NCI-H2196 treated with DMSO at 0.1 percent for 48 hours (cell line): ENCODE data around the gene CPXM2.

Experiments used
- DNase-seq: peaks from one replicate; lab custom pipeline; 2025; ENCODE audit not compliant: unreplicated experiment; lab: John Stamatoyannopoulos, UW

Gene CPXM2

GRCh38 chr10:123777881-123778280 lies 113.7 kb downstream of the CPXM2 start:
- DNase-seq, result no peak

DNA sequence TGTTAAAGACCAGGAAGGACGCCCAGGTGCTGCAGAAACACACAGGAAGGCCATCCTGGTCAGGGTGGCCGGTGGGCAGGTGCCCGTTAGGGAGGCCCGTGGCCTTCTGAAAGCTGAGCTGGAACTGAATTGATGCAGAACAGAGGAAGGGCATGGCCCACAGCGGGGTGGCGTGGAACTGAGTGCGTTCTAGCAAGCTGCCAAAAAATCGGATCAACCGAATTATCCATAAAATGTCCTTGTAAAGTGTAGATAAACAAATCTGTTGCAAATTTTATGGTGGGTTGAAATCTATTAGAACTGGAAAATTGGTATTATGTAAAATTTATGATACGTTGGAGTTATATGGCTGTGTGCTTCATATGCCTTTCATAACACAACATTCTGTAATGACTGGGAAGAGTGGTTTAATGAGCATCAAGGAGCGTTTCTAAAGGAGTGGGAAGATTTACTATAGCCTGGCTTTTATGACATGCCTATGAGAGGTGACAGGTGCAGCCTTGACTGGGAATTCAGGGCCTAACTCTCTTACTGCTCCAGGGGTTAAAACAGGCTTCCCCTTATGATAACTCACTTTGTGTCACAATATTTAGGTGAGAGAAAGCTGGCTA lies 117.4 kb downstream of the CPXM2 start:
- no peak for DNase-seq

GRCh38 chr10:123772645-123773508 lies 118.7 kb downstream of the CPXM2 start:
- no peak for DNase-seq

GRCh38 chr10:123771877-123772644 lies 119.5 kb downstream of the CPXM2 start:
- DNase-seq, result no peak

DNA sequence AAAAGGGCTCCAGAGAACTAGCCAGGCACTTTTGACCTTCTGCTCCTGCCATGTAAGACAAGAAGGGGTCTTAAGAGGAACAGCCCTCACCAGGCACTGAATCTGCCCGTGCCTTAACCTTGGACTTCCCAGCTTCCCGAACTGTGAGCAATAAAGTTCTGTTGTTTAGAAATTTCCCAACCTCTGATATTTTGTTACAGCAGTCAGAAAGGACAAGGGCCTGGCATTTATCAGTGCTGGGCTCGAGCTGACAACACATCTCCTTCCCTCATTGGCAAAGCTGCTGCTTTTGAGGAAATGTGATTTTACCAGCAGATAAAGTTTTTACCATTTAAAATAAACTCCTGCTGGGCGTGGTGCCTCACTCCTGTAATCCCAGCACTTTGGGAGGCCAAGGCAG lies 122.0 kb downstream of the CPXM2 start:
- DNase-seq, result no peak

DNA sequence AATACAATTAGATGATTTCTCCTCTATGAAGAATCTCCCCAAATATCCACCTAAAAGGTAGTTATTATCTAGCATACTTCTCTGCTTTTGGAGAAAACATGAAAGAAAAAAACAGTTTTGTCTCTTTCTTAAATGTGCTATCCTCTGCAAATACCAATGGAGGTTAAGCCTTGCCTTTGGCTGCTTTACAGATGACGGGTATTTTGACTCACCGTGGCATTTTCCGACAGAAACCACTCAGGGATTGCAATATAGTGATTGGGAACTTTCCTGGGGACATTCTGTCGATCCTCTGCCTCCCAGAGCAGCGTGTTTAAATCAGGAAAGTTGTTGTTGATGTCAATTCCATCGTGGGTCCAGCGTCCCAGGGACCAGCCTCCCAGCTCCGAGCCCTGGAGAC lies 124.8 kb downstream of the CPXM2 start:
- no peak for DNase-seq

DNA sequence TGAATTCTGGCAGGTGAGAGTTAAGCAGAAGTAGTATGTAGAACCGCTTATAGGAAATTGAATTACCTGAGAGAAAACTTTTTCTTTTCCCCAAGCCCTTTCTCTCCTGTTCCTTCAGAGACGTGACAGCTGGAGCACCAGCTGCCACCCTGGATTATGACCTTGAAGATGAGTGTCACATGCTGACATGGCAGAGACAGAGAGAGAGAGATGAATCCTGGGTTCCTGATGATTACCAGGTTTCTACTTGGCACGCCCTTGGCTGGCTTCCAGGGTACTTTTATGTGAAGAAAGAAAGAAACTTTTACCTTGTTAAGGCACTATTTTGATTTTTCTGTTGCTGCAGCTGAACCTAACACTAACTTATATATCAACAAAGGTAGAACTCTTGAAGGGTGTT lies 125.6 kb downstream of the CPXM2 start:
- no peak for DNase-seq

GRCh38 chr10:123761666-123762230 lies 129.9 kb downstream of the CPXM2 start:
- DNase-seq, result no peak

DNA sequence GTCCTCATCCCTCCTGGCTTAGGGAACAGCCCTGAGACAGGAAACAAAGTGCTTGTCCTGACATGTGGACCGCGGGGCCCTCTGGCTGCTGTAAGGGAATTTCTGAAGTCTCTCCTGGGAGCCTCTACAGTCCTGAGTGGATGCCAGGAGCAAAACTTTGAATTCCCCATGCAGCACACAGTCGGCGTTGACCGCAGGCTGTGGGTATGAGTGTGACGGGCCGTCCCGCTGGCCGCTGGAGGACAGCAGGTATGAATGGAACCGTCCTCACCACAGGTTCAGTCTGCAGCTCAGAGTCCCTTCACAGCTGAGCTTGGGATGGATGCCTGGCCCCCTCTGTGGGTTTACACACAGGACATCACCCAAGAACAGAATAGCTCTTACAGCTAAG lies 130.6 kb downstream of the CPXM2 start:
- DNase-seq, result no peak

DNA sequence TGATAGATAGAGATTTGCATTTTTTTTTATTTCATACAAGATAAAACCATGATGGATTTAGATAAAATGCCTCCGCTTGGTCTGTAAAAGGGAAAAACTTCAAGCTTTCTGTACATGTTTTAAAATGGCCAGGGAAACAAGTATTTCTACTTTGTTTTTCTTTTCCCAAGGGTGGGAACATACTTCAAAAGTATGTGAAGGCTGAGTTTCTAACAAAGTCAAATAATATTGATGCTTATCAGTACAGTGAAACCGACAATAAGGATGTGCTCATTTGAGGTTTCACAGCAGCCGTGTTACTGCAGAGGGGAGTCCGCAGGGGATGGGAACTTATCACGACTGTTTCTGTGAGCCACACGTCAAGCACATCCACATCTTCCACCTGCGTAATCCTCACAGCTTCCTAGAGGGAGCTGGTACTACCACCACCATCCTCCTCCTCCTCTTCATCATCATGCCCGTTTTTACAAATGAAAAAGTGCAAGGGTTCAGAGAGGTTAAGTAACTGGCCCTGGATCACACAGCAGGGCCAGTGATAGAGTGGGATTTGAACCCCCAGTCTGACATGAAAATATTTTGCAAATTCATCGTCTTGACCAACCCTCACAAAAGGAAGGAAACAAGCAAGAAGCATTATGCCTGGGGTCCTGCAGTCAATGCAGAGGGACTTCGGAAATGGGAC lies 131.1 kb downstream of the CPXM2 start:
- DNase-seq, result no peak

GRCh38 chr10:123759501-123760031 lies 132.0 kb downstream of the CPXM2 start:
- no peak for DNase-seq

DNA sequence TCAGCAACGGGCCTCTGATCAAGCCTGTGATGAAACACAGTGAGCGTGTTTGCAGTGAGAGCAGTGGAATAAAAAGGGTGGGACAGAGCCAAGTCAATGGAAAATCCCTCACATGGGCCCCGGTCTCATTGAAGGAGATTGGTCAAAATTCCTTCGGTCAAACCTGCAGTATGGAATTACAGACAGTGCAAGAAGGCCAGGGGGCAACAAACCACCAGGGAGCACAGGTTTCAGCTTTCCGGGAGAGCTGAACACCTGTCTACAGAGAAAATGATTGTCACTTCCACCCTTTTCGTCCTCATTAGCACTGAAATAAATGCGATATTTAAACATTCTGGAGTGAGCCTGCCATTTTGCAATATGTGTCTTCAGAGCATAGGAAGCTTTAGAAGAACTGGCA lies 132.6 kb downstream of the CPXM2 start:
- no peak for DNase-seq

DNA sequence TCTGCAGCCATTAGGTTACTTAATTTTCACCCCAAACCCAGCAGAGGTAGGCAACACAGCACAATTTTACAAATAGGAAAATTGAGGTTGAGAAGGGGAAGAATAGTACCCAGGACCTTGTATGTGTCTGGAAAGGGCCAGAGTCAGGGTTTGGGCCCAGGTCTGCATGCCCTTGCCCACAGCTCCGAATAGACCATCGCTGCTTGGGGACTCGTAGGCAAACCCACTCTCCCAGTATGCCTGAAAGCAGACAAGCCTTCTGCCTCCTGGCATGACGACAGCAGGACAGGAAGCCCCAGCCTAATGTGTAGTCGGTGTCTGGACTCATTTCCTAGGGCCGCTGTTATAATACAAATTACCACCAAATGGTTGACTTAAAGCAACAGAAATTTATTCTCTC lies 133.8 kb downstream of the CPXM2 start:
- DNase-seq, result no peak

GRCh38 chr10:123755061-123755460 lies 136.5 kb downstream of the CPXM2 start:
- DNase-seq, result no peak

DNA sequence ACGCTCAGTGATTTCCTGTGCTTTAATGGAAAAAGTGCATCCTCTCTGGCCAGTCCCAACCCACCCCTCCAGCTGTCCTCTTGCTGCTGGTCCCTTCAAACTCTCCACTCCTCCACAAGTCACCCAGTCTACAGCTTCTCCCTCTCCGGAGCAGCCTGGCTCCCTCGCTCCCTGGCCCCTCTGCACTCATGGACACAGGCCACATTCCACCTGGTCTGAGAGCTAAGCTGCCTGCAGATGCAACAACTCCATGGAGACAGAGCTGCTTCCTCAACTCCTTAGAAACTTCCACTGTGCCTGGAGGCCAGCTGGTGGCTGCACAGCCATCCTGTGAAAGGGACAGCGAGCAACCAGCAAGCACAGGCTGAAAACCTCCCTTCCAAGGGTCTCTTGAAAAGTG lies 137.5 kb downstream of the CPXM2 start:
- DNase-seq, result no peak

- no peak for DNase-seq
Measured at GRCh38 chr10:123751342-123752134, 140.1 kb downstream of the CPXM2 start.

DNA sequence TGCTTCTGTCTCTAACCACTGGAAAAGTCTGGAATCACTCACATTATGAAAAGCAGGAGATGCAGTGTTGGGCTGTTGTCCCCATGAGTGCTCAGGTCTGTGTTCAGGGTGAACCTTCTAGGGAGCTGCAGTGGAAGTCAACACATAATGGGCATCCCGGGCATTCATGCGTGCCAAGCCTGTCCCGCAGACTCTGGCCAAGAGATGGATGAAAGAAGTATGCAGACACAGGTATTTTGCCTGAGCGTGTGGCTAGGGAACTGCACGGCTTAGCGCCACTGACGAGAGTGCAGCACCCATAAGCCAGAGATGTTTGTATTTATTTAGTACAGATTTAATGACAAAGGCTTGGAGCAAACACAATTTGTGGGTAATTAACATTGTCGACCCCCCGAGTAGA lies 140.7 kb downstream of the CPXM2 start:
- no peak for DNase-seq

- no peak for DNase-seq
Measured at GRCh38 chr10:123748711-123749110, 142.9 kb downstream of the CPXM2 start.

- DNase-seq, result no peak
Measured at GRCh38 chr10:123747426-123747825, 144.2 kb downstream of the CPXM2 start.

GRCh38 chr10:123746942-123747341 lies 144.7 kb downstream of the CPXM2 start:
- DNase-seq, result no peak
